BE2C (cell line): ENCODE data around the gene PSD4.

Source experiments
- DNase-seq: peaks from one replicate; pipeline ENCODE4 v3.0.0-alpha.2; 2020
- H3K27me3 ChIP-seq: fragments of 250-450 bp; sonication (Bioruptor Pico); 2 replicates; pipeline ENCODE4 v1.5.1; 2020; ENCODE audit warnings: mild to moderate bottlenecking
- H3K36me3 ChIP-seq: fragments of 250-450 bp; sonication (Bioruptor Pico); 2 replicates; pipeline ENCODE4 v1.5.1; 2020; ENCODE audit warnings: mild to moderate bottlenecking
- H3K4me1 ChIP-seq: fragments of 250-450 bp; sonication (Bioruptor Pico); 2 replicates; pipeline ENCODE4 v1.5.1; 2020
- H3K4me3 ChIP-seq: 2 replicates; pipeline ENCODE4 v1.5.1; 2011; ENCODE audit warnings: low read depth, low read length
- H3K9me3 ChIP-seq: fragments of 250-450 bp; sonication (Bioruptor Pico); 2 replicates; pipeline ENCODE4 v1.5.1; 2020
- CTCF ChIP-seq: IDR thresholded peaks from 2 replicates; pipeline ENCODE4 v1.5.1; 2012; ENCODE audit warnings: mild to moderate bottlenecking, low read depth, low read length

The PSD4 gene

GRCh38 chr2:113186433-113186796 lies 12.6 kb downstream of the PSD4 start:
- no peaks in the 10 kb centered on the region for H3K36me3 ChIP-seq

GRCh38 chr2:113187771-113188170 lies 14.0 kb downstream of the PSD4 start:
- Histone ChIP-seq H3K36me3 (no peaks in the 10 kb centered on the region), H3K4me3 (no peak overlapping the region), H3K27me3 (no peaks in the 10 kb centered on the region), H3K9me3 (no peaks in the 10 kb centered on the region), H3K4me1 (no peaks in the 10 kb centered on the region)
- TF ChIP-seq CTCF: no peak
- no peak for DNase-seq

More at GRCh38 chr2:113186433-113186796, 12.6 kb downstream of the PSD4 start:
- Histone ChIP-seq H3K4me3 (no peak overlapping the region), H3K4me1 (no peaks in the 10 kb centered on the region), H3K9me3 (no peaks in the 10 kb centered on the region), H3K27me3 (no peaks in the 10 kb centered on the region)
- no peak for DNase-seq
- TF ChIP-seq CTCF: no peak

- Histone ChIP-seq H3K27me3 (no peaks in the 10 kb centered on the region), H3K4me1 (no peaks in the 10 kb centered on the region), H3K36me3 (no peaks in the 10 kb centered on the region), H3K9me3 (no peaks in the 10 kb centered on the region), H3K4me3 (no peak overlapping the region)
- no peak for TF ChIP-seq CTCF
- DNase-seq: no peak
Observed at GRCh38 chr2:113190871-113191270, 17.1 kb downstream of the PSD4 start.

- no peak for TF ChIP-seq CTCF
- no peaks in the 10 kb centered on the region for H3K9me3 ChIP-seq
- no peaks in the 10 kb centered on the region for H3K4me1 ChIP-seq
- H3K4me3 ChIP-seq: no peak overlapping the region
- no peaks in the 10 kb centered on the region for H3K36me3 ChIP-seq
- DNase-seq: no peak
- no peaks in the 10 kb centered on the region for H3K27me3 ChIP-seq
Observed at GRCh38 chr2:113192459-113193100, 18.8 kb downstream of the PSD4 start.

GRCh38 chr2:113195923-113196501 lies 22.2 kb downstream of the PSD4 start:
- Histone ChIP-seq H3K4me1 (no peaks in the 10 kb centered on the region), H3K9me3 (no peaks in the 10 kb centered on the region), H3K36me3 (no peaks in the 10 kb centered on the region), H3K4me3 (no peak overlapping the region), H3K27me3 (no peaks in the 10 kb centered on the region)
- no peak for DNase-seq
- TF ChIP-seq CTCF: no peak

GRCh38 chr2:113196839-113197238 lies 23.1 kb downstream of the PSD4 start:
- no peak overlapping the region for H3K4me3 ChIP-seq
- no peaks in the 10 kb centered on the region for H3K36me3 ChIP-seq
- H3K9me3 ChIP-seq: no peaks in the 10 kb centered on the region
- no peaks in the 10 kb centered on the region for H3K27me3 ChIP-seq
- no peak for DNase-seq
- H3K4me1 ChIP-seq: no peaks in the 10 kb centered on the region
- TF ChIP-seq CTCF: no peak
